Muscle layer of duodenum (tissue), 2 donors: ENCODE data around the gene ZDHHC11.
"Not testable (repeated sequence)": the region's sequence is repeated elsewhere in the genome, so short reads cannot be mapped to it uniquely, and the experiment has no call there.

Experiments
- H3K27ac ChIP-seq: one replicate; pipeline ENCODE4 v1.7.0; 2013; ENCODE audit warnings: mild to moderate bottlenecking, low read length
- H3K27me3 ChIP-seq: one replicate; pipeline ENCODE4 v1.7.0; 2013; ENCODE audit warnings: low read depth, mild to moderate bottlenecking, control low read depth, low read length
- H3K36me3 ChIP-seq, 2 donors: one replicate each; pipeline ENCODE4 v1.7.0; 2013; ENCODE audit warnings: low read length in 2 of 2, control low read depth in 1 of 2, mild to moderate bottlenecking in 1 of 2; ENCODE audit not compliant: insufficient read depth in 2 of 2, control insufficient read depth in 1 of 2
- H3K4me1 ChIP-seq, 2 donors: one replicate each; pipeline ENCODE4 v1.7.0; 2013; ENCODE audit warnings: low read length in 2 of 2, mild to moderate bottlenecking in 2 of 2, control low read depth in 1 of 2, moderate library complexity in 1 of 2; ENCODE audit not compliant: insufficient read depth in 2 of 2, control insufficient read depth in 1 of 2
- H3K4me3 ChIP-seq, 2 donors: one replicate each; pipeline ENCODE4 v1.7.0; 2013; ENCODE audit warnings: low read length in 2 of 2, low read depth in 1 of 2, mild to moderate bottlenecking in 1 of 2
- H3K9me3 ChIP-seq, 2 donors: one replicate each; pipeline ENCODE4 v1.7.0; 2013; ENCODE audit warnings: low read length in 2 of 2, control low read depth in 1 of 2, mild to moderate bottlenecking in 1 of 2; ENCODE audit not compliant: control insufficient read depth in 1 of 2
- donor health status: healthy.

Gene ZDHHC11

DNA sequence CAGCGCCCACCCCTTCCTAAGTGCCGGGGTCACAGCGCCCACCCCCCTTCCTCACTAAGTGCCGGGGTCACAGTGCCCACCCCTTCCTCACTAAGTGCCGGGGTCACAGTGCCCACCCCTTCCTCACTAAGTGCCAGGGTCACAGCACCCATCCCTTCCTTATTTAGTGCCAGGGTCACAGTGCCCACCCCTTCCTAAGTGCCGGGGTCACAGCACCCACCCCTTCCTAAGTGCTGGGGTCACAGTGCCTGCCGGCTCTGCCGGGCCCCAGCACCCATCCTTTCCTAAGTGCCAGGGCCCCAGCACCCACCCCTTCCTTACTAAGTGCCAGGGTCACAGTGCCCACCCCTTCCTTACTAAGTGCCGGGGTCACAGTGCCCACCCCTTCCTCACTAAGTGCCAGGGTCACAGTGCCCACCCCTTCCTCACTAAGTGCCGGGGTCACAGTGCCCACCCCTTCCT lies 9.8 kb downstream of the ZDHHC11 start:
- H3K4me1 ChIP-seq, H3K4me3 ChIP-seq, H3K27ac ChIP-seq, H3K27me3 ChIP-seq, H3K36me3 ChIP-seq, H3K9me3 ChIP-seq: not testable (repeated sequence)

DNA sequence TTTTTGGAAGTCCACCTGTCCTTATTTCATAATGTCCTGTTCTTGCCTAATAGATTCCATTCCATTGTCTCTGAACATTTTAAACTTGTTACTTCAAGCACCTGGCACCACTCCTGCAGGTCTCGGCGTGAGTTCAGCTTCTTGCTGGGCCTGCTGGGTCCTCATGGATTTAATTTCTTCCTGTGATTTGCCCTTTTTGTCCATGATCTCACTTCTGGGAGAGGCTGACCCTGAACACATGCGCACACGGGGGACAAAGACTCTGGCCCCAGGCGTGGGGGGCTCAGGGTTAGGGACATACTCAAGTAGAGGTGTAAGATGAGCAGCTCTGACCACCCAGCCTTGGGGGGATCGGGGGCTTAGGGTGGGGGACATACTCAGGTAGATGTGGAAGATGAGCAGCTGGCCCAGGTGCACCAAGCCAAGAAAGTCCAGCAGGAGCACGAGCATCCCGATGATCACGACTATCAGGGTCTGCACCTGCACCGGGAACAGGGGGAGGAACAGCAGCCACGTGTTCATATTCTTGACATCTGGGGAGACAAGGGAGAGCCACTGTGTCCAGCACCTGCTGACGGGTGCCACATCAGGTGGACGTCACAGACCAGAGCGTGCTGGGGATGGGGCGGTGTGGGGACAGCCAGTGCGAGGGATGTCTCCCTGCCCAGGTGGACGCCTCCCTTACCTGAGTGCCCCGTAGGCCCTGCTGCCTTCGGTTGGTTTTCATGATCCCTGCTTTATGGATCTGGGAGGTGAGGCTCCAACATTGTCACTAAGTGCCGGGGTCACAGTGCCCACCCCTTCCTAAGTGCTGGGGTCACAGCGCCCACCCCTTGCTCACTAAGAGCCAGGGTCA lies 10.4 kb downstream of the ZDHHC11 start:
- not testable (repeated sequence) for H3K4me1 ChIP-seq, H3K36me3 ChIP-seq, H3K27me3 ChIP-seq, H3K4me3 ChIP-seq, H3K9me3 ChIP-seq, H3K27ac ChIP-seq

DNA sequence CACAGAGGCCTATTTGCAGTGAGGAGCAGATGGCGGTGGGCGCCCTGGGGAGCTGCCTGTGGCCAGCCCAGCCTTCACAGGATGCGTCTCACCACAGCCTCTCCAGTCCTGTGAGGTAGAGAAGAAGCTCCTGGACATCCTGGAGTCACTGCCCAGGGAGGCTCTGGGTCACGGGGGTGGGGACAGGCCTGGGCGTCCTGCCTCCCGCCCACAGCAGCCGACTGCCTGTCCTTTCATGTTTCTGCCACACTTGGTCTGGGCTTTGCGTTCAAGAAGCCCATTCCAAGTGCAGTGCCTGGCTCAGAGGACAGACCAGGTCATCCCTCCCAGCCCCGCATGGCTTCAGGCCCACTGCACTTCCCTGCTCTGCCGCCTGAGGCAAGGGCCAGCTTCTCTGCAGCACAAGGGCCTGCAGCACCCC lies 12.3 kb downstream of the ZDHHC11 start:
- not testable (repeated sequence) for H3K4me3 ChIP-seq, H3K4me1 ChIP-seq, H3K9me3 ChIP-seq, H3K27me3 ChIP-seq, H3K27ac ChIP-seq, H3K36me3 ChIP-seq

DNA sequence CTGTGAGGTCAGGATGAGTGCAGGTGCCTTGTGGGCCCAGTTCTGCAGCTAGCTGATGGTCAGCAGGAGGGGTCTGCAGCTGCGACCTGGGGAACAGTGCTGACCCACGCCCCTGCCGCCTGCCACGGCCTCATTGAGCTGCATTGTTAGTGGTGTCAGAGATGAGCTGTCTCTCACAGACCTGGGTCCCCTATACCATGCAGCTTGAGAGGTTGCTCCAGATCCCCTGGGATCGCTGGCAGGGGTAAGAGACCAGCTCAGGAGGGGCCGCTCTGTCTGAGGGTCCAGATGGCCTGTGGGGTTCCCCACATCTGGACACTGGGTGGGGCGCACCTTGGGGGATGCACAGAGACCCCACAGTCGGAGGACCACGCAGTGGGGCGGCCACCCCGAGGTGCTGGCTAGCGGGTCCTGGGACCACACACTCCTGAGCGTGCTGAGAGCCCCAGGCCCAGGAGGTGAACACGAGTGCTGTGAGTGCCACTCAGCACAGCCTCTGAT lies 13.1 kb downstream of the ZDHHC11 start:
- not testable (repeated sequence) for H3K9me3 ChIP-seq, H3K4me1 ChIP-seq, H3K27me3 ChIP-seq, H3K27ac ChIP-seq, H3K36me3 ChIP-seq, H3K4me3 ChIP-seq

DNA sequence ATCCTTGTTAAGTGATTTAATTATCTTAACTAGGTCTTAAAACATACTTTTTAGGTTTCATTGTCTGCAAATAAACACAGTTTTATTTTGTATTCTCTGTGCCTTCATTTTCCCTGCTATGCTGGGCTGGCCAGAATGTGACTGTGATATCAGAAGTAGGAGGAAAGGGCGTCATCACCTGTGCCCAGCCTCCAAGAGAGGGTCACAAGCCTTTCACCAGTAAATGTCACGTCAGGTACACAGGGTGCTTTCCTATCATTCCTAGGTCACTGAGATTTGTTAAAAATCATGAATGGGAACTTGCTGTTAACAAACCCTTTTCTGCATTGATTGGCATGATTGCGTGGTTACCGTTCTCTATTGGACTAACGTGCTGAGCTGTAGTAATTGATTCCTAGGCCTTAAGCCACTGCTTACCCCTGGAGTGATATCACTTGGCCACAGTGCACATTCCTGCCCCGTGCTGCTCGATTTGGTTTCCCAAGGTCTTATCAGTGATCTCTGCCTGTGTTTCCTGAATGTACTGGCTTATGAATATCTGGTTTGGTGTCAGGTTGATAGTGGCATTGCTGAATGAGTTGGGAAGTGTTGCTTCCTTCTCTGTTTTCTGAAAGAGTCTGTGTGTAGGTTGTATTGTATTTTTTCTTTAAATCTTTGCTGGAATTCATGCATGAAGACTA lies 14.7 kb downstream of the ZDHHC11 start:
- not testable (repeated sequence) for H3K4me1 ChIP-seq, H3K36me3 ChIP-seq, H3K27ac ChIP-seq, H3K9me3 ChIP-seq, H3K27me3 ChIP-seq, H3K4me3 ChIP-seq

DNA sequence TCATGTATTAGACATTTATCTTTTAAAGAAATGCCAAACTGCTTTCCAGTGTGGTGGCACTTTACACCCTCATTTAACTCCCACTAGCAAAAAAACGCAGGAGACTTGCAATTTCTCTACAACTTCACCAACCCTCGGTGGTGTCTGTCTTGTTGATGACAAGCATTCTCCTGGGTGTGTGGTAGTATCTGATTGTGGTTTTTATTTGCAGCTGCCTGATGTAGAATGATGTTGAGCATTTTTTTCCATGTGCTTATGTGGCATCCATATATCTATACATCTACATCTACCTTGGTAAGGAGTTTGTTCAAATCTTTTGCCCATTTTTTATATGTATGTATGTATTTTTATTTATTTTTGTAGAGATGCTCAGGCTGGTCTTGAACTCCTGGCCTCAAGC lies 16.8 kb downstream of the ZDHHC11 start:
- H3K4me1 ChIP-seq, H3K36me3 ChIP-seq, H3K27me3 ChIP-seq, H3K9me3 ChIP-seq, H3K4me3 ChIP-seq, H3K27ac ChIP-seq: not testable (repeated sequence)

DNA sequence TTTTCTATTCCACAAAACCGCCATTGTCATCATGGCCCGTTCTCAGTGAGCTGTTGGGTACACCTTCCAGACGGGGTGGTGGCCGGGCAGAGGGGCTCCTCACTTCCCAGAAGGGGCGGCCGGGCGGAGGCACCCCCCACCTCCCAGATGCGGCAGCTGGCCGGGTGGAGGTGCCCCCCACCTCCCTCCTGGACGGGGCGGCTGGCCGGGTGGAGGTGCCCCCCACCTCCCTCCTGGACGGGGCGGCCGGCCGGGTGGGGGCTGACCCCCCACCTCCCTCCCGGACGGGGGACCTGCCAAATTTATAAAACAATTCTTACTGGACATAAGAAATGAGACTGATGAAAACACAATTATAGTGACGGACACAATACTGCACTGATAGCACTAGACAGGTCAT lies 22.6 kb downstream of the ZDHHC11 start:
- not testable (repeated sequence) for H3K36me3 ChIP-seq, H3K4me3 ChIP-seq, H3K27ac ChIP-seq, H3K9me3 ChIP-seq, H3K27me3 ChIP-seq, H3K4me1 ChIP-seq

DNA sequence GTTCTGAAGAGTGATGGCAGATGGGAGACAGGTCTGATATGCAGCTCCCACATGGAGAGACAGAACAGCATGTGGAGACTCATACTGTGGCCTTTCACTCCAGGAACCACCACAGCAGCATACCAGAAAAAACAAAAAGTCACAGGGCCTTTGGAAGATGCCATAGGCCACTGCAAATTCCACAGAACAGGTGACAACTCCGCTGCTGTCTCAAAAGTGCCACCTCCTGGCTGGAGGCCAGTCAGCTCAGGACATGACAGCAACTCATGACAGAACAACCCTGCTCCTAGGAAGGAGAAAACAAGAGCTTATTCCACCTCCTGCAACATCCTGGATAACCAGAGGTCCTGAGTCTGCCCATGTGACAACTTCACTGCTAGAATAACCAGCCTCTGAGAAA lies 25.2 kb downstream of the ZDHHC11 start:
- H3K36me3 ChIP-seq, H3K4me1 ChIP-seq, H3K9me3 ChIP-seq, H3K4me3 ChIP-seq, H3K27me3 ChIP-seq, H3K27ac ChIP-seq: not testable (repeated sequence)

DNA sequence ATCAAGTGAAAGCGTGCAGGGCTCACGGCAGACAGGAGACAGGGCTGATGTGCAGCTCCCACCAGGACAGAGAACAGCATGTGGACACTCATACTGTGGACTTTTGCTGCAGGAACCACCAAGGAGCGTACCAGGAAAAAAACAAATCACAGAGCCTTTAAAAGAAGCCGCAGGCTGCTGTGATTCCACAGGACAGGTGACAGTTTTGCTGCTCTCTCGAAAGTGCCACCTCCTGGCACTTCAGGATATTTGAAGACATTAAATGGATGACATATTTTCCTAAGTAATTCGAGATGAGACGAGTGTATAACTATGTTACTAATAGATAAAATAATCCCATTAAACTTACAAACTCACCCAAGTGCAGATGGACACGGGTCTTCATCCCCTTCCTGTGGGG lies 29.3 kb downstream of the ZDHHC11 start:
- Histone ChIP-seq H3K27ac (no peak overlapping the region), H3K27me3 (no peaks in the 10 kb centered on the region), H3K4me3 (no peak overlapping the region), H3K9me3 (no peaks in the 10 kb centered on the region), H3K4me1 (no peaks in the 10 kb centered on the region), H3K36me3 (peaks cover 0 to 4% of the 10 kb centered on the region in 2 donors)

DNA sequence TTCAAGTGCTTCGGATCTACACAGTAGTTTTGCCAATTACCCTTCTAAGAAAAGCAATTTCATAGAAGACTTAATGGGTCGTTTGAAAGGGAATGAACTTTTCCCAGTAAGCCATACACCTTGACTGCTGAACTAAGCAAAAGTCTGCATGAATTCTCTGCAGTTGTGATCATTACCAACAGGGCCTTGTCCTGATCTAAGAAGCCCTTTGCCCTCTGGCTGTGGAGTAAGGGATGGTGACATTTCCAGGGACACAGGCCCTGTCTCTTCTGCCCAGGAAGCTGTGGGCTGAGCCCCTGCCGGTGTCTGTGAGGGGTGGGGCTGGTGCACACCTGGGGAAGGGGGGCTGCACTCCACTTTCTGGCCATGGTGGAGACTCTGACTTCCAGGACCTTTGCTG lies 30.5 kb downstream of the ZDHHC11 start:
- H3K9me3 ChIP-seq, result no peaks in the 10 kb centered on the region
- H3K27ac ChIP-seq, result no peak overlapping the region
- no peaks in the 10 kb centered on the region for H3K4me1 ChIP-seq
- H3K36me3 ChIP-seq, result peaks cover 0 to 4% of the 10 kb centered on the region in 2 donors
- no peaks in the 10 kb centered on the region for H3K27me3 ChIP-seq
- H3K4me3 ChIP-seq, result no peak overlapping the region

DNA sequence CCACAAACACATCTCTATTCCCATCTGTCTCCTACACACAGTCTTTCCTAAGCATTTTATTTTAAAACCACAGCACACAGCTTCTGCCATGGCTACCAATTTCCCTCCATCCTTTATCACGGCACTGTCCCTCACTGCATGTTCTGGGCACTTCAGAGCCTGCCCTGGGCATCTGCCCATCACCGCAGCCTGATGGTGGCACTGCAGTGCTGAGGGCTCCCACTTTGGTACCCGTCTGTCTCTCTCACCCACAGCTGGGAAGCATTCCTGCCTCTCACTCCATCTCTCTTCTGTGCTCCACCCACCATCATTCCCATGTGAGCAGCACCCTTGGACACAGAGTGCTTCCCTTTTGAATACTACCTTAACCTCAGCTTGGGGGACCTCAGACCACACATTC lies 31.7 kb downstream of the ZDHHC11 start:
- H3K27me3 ChIP-seq, result no peaks in the 10 kb centered on the region
- no peak overlapping the region for H3K4me3 ChIP-seq
- no peak overlapping the region for H3K27ac ChIP-seq
- H3K36me3 ChIP-seq, result no peaks in the 10 kb centered on the region
- H3K4me1 ChIP-seq, result no peaks in the 10 kb centered on the region
- H3K9me3 ChIP-seq, result no peaks in the 10 kb centered on the region
